Spleen (tissue), 11 donors: ENCODE data around the gene CARD10. TPM values are rescaled to one million over a fixed set of nuclear protein-coding genes. Genes with fewer than 3 reads are reported as not detected.
A peak's percentile ranks its signal among the peaks of the same experiment; 100 is the strongest.

Experiments used
- DNase-seq: peaks from one replicate; pipeline ENCODE4 v3.0.0-alpha.2; 2020
- H3K27ac ChIP-seq, 8 donors: fragments of 200-600 bp; sonication (generic) in 7 of 8; 1 replicate in 4 of 8; 2 replicates in 4 of 8; pipeline versions ENCODE4 v1.5.0 to v1.8.0; 2016 to 2021; ENCODE audit warnings: inconsistent platforms in 4 of 8, mild to moderate bottlenecking in 4 of 8, moderate library complexity in 1 of 8
- H3K27me3 ChIP-seq, 7 donors: fragments of 200-600 bp; sonication (generic) in 6 of 7; replicated peaks in 1 of 7; 1 replicate in 4 of 7; 2 replicates in 3 of 7; pipeline versions ENCODE4 v1.5.0 to v1.8.0; 2016 to 2021; ENCODE audit warnings: inconsistent platforms in 3 of 7, mild to moderate bottlenecking in 1 of 7
- H3K36me3 ChIP-seq, 6 donors: fragments of 200-600 bp; sonication (generic) in 5 of 6; 1 replicate in 4 of 6; 2 replicates in 2 of 6; pipeline versions ENCODE4 v1.5.0 to v1.8.0; 2016 to 2021; ENCODE audit warnings: inconsistent platforms in 2 of 6
- H3K4me1 ChIP-seq, 6 donors: fragments of 200-600 bp; sonication (generic) in 5 of 6; 1 replicate in 3 of 6; 2 replicates in 3 of 6; pipeline versions ENCODE4 v1.5.0 to v1.8.0; 2016 to 2021; ENCODE audit warnings: inconsistent platforms in 3 of 6
- H3K4me3 ChIP-seq, 8 donors: fragments of 200-600 bp; sonication (generic) in 7 of 8; 1 replicate in 4 of 8; 2 replicates in 4 of 8; pipeline versions ENCODE4 v1.5.0 to v1.8.0; 2016 to 2021; ENCODE audit warnings: inconsistent platforms in 4 of 8, mild to moderate bottlenecking in 4 of 8, moderate library complexity in 2 of 8
- H3K9me3 ChIP-seq, 8 donors: fragments of 200-600 bp; sonication (generic) in 7 of 8; 1 replicate in 4 of 8; 2 replicates in 4 of 8; pipeline versions ENCODE4 v1.5.0 to v1.8.0; 2016 to 2021; ENCODE audit warnings: inconsistent platforms in 4 of 8
- POLR2A ChIP-seq, 3 donors: fragments of 450-650 bp; IDR thresholded peaks; one replicate each; pipeline ENCODE4 v1.5.1; 2017; ENCODE audit warnings: antibody characterized with exemption in 3 of 3, mild to moderate bottlenecking in 1 of 3
- POLR2AphosphoS5 ChIP-seq, 3 donors: sonication (generic); formaldehyde crosslinking; IDR thresholded peaks; one replicate each; pipeline ENCODE4 v1.5.1; 2017; ENCODE audit warnings: antibody characterized with exemption in 3 of 3
- WGBS, 5 donors: extraction: QIAGEN DNeasy Blood & Tissue Kit in 3 of 5; methylation state at CpG; one replicate each; pipeline versions ENCODE4 v1.1.5 to v1.1.7; 2013 to 2018; 5-methylcytosine and 5-hydroxymethylcytosine counted together
- intact Hi-C: fragments of 100-400 bp; cut with DNase I; formaldehyde crosslinking; loops from one replicate; pipeline ENCODE4 v1.15.0; 2023; ENCODE audit warnings: low total_unique reads
- polyA plus RNA-seq, 3 donors: library from polyadenylated mRNA; stranded (reverse); fragments of 200-250 nt; gene quantifications; one replicate each; pipeline ENCODE4 v1.2.1, GENCODE V29; 2013
- total RNA-seq, 7 donors: library from RNA; depleted of rRNA in 3 of 7; stranded (reverse); fragments of >200 nt in 3 of 7; fragmentation: NEBNext Ultra II Directional in 4 of 7; extraction: Animal tissue kit (Norgen Biotek cat#: 25700) in 4 of 7; gene quantifications; one replicate each; pipeline versions ENCODE4 v1.1.0 to v1.2.1, GENCODE V29; 2016 to 2021
- TF ChIP-seq, protein P1 (sequence below), 11 experiments: fragments of 200-600 bp in 7 of 11; fragments of 450-650 bp in 4 of 11; sonication (generic) in 4 of 11; IDR thresholded peaks in 8 of 11; conservative IDR thresholded peaks in 3 of 11; 1 replicate in 7 of 11; 2 replicates in 4 of 11; pipeline versions ENCODE4 v1.4.0 to v1.8.0; 2016 to 2021; ENCODE audit warnings: antibody characterized with exemption in 11 of 11, inconsistent platforms in 4 of 11, mild to moderate bottlenecking in 1 of 11
- donor health status: healthy with polysubstance abuse.
- donor health status: DM: no; HTN: no; CAD: no; lungs with moderate emphysema.
- donor health status: DM: no; HTN: no; CAD: no.
- donor health status: Bipolar disorder and iron deficiency.
- donor health status: healthy.
- donor health status: DM: no; HTN: no; CAD: no.
- donor health status: DM: yes; HTN: yes; CAD: no.

CARD10 gene
- total and polyA plus RNA-seq, 10 donors, result 2.5 to 12.5 (median 9.5) TPM

GRCh38 chr22:37502342-37503182 lies 16.7 kb downstream of the CARD10 start:
- TF ChIP-seq, protein P1, sequence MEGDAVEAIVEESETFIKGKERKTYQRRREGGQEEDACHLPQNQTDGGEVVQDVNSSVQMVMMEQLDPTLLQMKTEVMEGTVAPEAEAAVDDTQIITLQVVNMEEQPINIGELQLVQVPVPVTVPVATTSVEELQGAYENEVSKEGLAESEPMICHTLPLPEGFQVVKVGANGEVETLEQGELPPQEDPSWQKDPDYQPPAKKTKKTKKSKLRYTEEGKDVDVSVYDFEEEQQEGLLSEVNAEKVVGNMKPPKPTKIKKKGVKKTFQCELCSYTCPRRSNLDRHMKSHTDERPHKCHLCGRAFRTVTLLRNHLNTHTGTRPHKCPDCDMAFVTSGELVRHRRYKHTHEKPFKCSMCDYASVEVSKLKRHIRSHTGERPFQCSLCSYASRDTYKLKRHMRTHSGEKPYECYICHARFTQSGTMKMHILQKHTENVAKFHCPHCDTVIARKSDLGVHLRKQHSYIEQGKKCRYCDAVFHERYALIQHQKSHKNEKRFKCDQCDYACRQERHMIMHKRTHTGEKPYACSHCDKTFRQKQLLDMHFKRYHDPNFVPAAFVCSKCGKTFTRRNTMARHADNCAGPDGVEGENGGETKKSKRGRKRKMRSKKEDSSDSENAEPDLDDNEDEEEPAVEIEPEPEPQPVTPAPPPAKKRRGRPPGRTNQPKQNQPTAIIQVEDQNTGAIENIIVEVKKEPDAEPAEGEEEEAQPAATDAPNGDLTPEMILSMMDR (IDR thresholded peaks at IDR 0.05 in 8 of 11, conservative IDR thresholded peaks at IDR 0.05 in 3 of 11), result no peak
- TF ChIP-seq POLR2AphosphoS5 (IDR thresholded peaks at IDR 0.05), result peak in 1 of 3 donors; percentile 33
- TF ChIP-seq POLR2A (IDR thresholded peaks at IDR 0.05), result no peak
- 46 to 57% (median 56%) methylated on average over 9 to 16 of the region's 16 CpGs for WGBS, 5 donors
- intact Hi-C loops, result no loop called here
- no peak overlapping the region for H3K4me3 ChIP-seq
- peak overlapping the region; percentile 41 to 87 (median 76) for H3K27ac ChIP-seq
- H3K4me1 ChIP-seq, result peaks cover 6 to 69% (median 45%) of the 10 kb centered on the region in 6 donors
- peaks cover 0 to 33% (median 0%) of the 10 kb centered on the region in 7 donors for H3K27me3 ChIP-seq
- no peaks in the 10 kb centered on the region for H3K9me3 ChIP-seq
- DNase-seq, result no peak
- peaks cover 0 to 13% (median 0%) of the 10 kb centered on the region in 6 donors for H3K36me3 ChIP-seq

- 42 to 63% (median 48%) methylated on average over 13 to 14 of the region's 14 CpGs for WGBS, 5 donors
- intact Hi-C loops, result no loop called here
- DNase-seq, result no peak
- TF ChIP-seq POLR2AphosphoS5 (IDR thresholded peaks at IDR 0.05), result peak in 1 of 3 donors; percentile 18
- no peak for TF ChIP-seq POLR2A (IDR thresholded peaks at IDR 0.05)
- Histone ChIP-seq H3K36me3 (peaks cover 0 to 12% (median 0%) of the 10 kb centered on the region in 6 donors), H3K9me3 (no peaks in the 10 kb centered on the region), H3K4me1 (peaks cover 6 to 69% (median 45%) of the 10 kb centered on the region in 6 donors), H3K27ac (peak overlapping the region; percentile 5 to 87 (median 76)), H3K4me3 (peak overlapping the region in 1 of 8 donors; percentile 23), H3K27me3 (peaks cover 0 to 33% (median 0%) of the 10 kb centered on the region in 7 donors)
Measured at GRCh38 chr22:37501610-37502341, 17.4 kb downstream of the CARD10 start.

DNA sequence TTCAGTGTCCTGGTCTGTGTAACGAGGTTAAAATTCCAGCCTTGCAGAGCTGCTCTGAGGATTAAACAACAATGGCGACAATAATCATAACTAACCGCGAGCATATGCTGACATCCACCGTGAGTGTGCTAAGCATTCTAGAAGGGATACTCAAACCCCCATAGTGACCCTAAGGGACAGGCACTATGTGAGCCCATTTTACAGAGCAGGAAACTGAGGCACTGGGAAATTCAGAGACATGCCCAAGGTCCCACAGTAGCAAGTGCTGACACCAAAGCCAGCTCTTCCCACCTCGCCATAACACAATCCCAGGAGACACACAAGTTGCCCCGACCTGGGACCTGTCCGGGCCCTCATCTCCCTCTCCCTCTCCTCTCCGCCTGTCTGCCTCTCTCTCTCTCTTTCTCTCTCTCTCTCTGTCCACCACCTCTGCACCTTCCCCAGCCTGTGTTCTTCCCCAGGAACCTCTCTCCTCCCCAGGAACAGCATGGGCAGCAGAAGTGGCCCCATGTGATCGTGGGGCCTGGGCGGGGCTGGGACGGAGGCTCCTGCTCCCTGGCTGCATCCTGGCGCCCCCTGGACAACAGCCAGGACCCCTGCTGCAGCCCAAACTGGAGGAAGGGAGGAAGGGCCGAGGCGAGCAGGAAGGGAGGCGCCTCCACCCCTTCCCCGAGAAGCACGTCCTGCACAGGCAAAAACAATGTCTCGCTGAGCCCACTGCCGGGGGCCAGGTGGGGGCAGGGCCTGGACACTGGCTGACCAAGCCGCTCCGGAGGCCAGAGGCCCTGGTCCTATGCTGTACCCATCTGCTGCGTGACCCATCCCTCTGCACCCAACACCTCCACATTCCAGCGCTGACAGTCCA lies 18.2 kb downstream of the CARD10 start:
- Histone ChIP-seq H3K4me3 (peak overlapping the region in 1 of 8 donors; percentile 23), H3K36me3 (peaks cover 0 to 10% (median 0%) of the 10 kb centered on the region in 6 donors), H3K27ac (peak overlapping the region; percentile 5 to 87 (median 76)), H3K4me1 (peaks cover 6 to 69% (median 45%) of the 10 kb centered on the region in 6 donors), H3K27me3 (peaks cover 0 to 33% (median 0%) of the 10 kb centered on the region in 7 donors), H3K9me3 (no peaks in the 10 kb centered on the region)
- intact Hi-C loops, result no loop called here
- TF ChIP-seq POLR2AphosphoS5 (IDR thresholded peaks at IDR 0.05), result peak; percentile 26 to 76 (median 75)
- TF ChIP-seq, protein P1 (IDR thresholded peaks at IDR 0.05 in 8 of 11, conservative IDR thresholded peaks at IDR 0.05 in 3 of 11), result no peak
- no peak for TF ChIP-seq POLR2A (IDR thresholded peaks at IDR 0.05)
- no peak for DNase-seq
- WGBS, 5 donors, result 48 to 64% (median 52%) methylated on average over 21 to 24 of the region's 24 CpGs
